ENCODE data around the gene MFF.
"Not testable (repeated sequence)": the region's sequence is repeated elsewhere in the genome, so short reads cannot be mapped to it uniquely, and the experiment has no call there.

The MFF gene

GRCh38 chr2:227335713-227336112 lies 10.7 kb downstream of the MFF start:
- no peak for DNase-seq (ENCODE audit: low read depth, low spot score)

- DNase-seq (ENCODE audit: low read depth, low spot score): no peak
Observed at GRCh38 chr2:227337442-227337841, 12.4 kb downstream of the MFF start.

GRCh38 chr2:227339098-227339599 lies 14.1 kb downstream of the MFF start:
- no peak for DNase-seq (ENCODE audit: low read depth, low spot score)

GRCh38 chr2:227340106-227340505 lies 15.1 kb downstream of the MFF start:
- DNase-seq (ENCODE audit: low read depth, low spot score): no peak

GRCh38 chr2:227341553-227341952 lies 16.5 kb downstream of the MFF start:
- no peak for DNase-seq (ENCODE audit: low read depth, low spot score)

GRCh38 chr2:227344231-227344630 lies 19.2 kb downstream of the MFF start:
- DNase-seq (ENCODE audit: low read depth, low spot score): no peak

DNA sequence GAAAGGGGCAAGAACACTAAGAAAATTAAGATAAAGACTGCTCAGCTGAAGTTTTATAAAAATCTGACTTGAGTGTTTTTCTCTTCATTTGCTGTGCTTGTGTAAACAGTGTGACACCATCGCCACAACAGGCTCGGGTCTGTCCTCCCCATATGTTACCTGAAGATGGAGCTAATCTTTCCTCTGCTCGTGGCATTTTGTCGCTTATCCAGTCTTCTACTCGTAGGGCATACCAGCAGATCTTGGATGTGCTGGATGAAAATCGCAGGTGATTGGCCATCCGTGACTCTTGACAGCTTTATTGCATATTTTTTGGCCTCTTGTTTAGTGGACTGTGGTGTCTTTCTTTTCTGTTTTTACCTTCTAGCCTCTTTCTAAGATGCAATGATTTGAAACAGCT lies 22.1 kb downstream of the MFF start:
- DNase-seq (ENCODE audit: low read depth, low spot score): no peak

DNA sequence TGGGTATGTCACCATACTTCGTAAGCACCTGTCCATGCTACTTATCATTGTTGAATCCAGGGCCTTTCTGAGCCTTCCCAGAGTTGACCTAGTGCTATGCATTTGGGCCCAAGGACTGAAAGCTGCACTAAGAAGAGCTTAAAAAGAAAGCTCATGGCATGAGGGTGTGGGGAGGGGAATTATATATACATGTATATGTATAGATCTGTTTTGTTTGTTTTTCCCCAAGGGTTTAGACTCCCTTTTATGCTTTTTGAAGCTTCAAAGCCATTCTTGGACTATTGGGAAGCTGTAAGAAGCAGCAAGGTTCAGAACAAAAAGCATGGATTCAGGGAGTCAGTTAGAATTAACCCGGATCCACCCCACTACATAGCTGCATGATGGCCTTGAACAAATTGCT lies 23.3 kb downstream of the MFF start:
- no peak for DNase-seq (ENCODE audit: low read depth, low spot score)

GRCh38 chr2:227349989-227350612 lies 25.1 kb downstream of the MFF start:
- DNase-seq (ENCODE audit: low read depth, low spot score): no peak

DNA sequence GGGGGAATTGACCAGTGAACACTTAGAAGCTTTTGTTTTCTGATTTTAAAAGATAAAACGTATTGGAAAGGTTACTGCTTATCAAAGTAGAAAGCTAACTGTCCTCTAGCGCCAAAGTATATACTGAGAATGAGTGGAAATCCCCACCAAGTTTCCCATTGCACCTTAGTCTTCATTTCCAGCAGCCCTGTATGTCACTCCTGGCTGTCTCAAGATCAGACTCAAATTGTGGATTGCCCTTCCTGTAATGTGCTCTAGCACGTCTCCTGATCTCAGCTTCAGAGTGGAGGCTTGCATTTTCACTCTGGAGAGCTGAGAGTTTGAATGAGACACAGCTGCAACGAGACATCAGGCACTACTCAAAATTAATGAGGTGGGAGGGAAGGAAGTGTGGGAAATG lies 26.6 kb downstream of the MFF start:
- no peak for DNase-seq (ENCODE audit: low read depth, low spot score)

DNA sequence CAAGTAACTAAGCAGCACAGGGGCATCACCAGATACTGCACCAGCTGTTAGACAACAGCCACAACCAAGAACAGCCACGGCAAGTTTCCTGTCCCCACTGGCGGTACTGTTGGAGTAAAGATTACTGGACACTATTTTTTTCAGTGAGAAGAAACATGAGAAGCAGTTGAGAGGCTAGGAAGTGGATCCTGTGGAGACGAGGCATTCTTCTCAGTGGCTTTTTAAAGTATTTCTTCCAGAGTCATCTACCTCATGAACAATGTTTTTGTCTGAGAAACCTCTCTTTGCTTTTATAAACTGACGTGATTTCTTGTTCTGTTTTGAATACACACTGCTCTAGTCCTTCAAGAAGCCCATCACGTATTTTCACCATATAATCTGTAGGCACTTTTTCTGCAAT lies 35.3 kb downstream of the MFF start:
- no peak for DNase-seq (ENCODE audit: low read depth, low spot score)

DNA sequence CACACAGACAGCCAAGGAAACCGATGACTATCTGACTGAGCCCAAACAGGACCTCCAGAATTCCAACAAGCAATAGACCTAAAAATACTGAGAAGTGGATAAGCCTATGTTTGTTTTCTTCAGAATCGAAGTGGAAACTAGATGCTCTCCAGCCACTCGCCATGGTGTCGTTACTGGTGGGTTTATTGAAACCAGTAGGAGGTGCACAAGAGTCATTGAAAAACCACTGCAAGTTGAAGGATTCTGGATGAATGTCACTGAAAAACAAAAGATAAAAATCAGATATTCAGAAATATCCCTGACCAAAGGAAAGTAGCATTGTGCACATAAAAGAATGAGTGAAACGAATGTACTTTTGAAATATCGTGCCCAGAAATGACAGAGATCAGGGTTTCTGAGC lies 38.7 kb downstream of the MFF start:
- no peak for DNase-seq (ENCODE audit: low read depth, low spot score)

GRCh38 chr2:227364585-227365263 lies 39.7 kb downstream of the MFF start:
- DNase-seq (ENCODE audit: low read depth, low spot score): not testable (repeated sequence)

DNA sequence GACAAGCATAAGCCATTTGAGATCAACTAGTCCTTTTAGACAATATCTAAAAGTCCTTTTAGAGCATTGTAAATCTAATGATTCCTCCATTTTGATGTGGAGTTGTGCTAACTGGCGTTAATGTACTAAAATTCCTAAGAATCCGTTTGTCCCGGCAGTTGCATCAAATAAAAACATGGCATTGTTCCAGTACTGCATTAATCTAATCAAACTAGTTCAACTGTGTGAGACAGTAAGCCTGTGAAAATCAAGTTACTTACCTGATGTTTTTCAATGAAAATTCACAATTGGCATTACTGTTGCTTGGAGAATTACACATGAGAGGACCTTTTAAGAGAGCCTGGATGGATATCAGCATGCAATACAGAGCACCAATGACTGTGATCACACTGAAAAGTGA lies 40.8 kb downstream of the MFF start:
- no peak for DNase-seq (ENCODE audit: low read depth, low spot score)

DNA sequence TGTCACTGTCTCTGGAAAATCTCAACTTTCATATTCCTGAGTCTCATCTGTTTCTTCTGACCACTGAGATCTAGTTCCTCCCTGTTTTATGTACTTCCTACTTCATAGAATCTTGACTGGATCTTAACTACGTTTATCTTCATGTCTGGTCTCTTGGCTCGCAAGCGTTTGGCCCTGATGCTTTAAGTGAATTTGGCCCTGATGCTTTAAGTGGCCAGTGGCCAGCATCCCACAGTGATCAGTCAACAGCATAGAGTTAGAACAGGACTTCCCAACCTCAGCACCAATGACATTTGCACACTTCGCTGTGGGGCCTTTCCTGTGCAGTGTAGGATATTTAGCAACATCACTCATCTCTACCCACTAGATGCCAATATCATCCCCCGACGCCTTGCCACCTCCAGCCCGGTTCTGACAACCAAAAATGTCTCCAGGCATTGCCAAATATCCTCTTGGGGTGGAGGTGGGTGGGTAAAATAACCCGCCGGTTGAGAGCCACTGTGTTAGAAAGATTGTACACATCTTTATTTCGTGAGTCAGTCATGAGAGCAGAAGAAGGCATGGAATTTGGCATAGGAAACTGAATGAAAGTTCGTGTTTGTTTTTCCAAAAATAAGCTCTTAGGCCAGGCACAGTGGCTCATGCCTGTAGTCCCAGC lies 41.8 kb downstream of the MFF start:
- no peak for DNase-seq (ENCODE audit: low read depth, low spot score)

DNA sequence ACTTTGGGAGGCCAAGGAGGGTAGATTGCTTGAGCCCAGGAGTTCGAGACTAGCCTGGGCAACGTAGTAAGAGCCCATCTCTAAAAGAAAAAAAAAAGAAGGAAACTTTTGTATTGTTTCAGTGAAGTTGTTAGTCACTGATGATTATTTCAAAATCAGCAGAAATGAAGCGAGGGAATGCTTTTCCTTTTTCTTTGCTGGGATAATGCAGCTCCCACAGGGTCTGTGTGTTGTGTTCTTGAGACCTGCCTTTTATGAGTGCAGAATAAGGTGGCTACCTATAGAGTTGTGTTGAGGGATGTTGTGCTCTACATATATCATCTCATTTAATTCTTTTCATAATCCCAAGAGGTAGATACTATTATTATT lies 42.4 kb downstream of the MFF start:
- DNase-seq (ENCODE audit: low read depth, low spot score): no peak

DNA sequence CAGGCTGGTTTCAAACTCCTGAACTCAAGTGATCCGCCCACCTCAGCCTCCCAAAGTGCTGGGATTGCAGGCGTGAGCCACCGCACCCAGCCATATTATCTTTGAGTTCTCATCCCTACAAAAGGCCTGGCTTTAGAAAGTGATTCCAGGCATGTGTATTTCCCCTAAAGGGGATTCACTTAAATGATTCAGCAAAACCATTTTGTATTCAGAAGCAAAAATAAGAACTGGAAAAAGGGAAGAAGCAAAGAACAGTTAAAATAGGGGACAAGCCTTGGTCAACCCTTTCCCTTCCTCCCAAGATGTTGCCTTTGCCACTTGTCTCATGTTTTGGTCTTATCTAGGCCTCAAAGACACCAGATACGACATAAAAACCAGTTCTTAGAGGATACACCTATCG lies 43.5 kb downstream of the MFF start:
- no peak for DNase-seq (ENCODE audit: low read depth, low spot score)

- DNase-seq (ENCODE audit: low read depth, low spot score): no peak
Observed at GRCh38 chr2:227370092-227370491, 45.0 kb downstream of the MFF start.

GRCh38 chr2:227370791-227371312 lies 45.8 kb downstream of the MFF start:
- no peak for DNase-seq (ENCODE audit: low read depth, low spot score)

DNA sequence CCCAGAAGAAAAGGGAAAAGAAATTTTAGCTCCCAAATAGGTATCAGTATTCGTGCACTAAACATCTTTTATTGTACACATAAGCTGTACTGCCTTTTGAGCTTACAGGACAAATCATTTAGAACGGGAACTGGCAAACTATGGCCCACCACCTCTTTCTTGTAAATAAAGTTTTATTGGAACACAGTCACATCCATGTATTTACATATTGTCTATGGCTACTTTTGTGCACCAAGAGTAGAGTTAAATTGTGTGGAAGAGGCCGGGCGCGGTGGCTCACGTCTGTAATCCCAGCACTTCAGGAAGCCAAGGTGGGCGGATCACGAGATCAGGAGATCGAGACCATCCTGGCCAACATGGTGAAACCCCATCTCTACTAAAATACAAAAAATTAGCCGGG lies 48.3 kb downstream of the MFF start:
- DNase-seq (ENCODE audit: low read depth, low spot score): no peak

- DNase-seq (ENCODE audit: low read depth, low spot score): no peak
Observed at GRCh38 chr2:227374158-227374557, 49.1 kb downstream of the MFF start.

DNA sequence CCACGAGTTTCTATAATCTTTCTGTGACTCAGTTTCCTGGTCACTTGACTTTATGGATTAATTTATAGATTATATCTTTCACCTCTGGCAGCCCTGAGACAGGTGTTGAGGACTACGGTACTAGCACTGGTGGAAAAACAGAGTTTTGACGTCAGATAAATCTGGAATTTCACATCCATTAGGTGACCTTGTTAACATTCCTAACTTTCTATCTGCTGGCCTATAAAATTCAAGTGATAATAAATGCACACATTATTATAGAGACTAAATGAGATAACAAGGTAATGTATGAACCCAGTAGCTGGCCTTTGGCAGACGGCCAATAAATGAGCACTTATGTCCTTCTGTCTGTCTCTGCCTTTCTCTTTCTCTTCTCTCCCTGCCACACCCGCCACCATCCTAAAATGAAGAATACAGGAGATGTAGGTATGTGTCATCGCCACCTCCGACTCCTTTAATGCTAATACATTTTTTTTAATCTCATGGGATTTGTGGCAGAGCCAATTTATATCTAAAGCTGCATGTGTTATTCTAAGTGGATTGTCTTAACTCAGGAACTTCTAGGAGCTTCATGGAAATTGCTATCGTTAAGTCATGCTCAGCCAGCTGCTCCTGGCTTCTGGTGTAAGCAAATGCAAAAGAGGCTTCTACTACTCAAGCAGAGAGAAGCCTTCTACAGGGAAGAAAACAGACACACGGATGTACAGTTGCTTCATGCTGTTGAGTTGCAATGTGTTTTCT lies 51.8 kb downstream of the MFF start:
- no peak for DNase-seq (ENCODE audit: low read depth, low spot score)
